ENCODE data around the gene DISC1.
"Not testable (repeated sequence)": the region's sequence is repeated elsewhere in the genome, so short reads cannot be mapped to it uniquely, and the experiment has no call there.

DISC1 gene

GRCh38 chr1:231636157-231636556 is 9.6 kb downstream of the DISC1 start:
- no peak for DNase-seq (ENCODE audit: low read depth)

GRCh38 chr1:231636922-231637321 is 10.3 kb downstream of the DISC1 start:
- not testable (repeated sequence) for DNase-seq (ENCODE audit: low read depth)

GRCh38 chr1:231638647-231639046 is 12.1 kb downstream of the DISC1 start:
- no peak for DNase-seq (ENCODE audit: low read depth)

GRCh38 chr1:231639819-231640218 is 13.2 kb downstream of the DISC1 start:
- no peak for DNase-seq (ENCODE audit: low read depth)

- DNase-seq (ENCODE audit: low read depth) = not testable (repeated sequence)
Measured at GRCh38 chr1:231641444-231641843, 14.9 kb downstream of the DISC1 start.

GRCh38 chr1:231642061-231642460 is 15.5 kb downstream of the DISC1 start:
- DNase-seq (ENCODE audit: low read depth) = not testable (repeated sequence)

- DNase-seq (ENCODE audit: low read depth) = no peak
Measured at GRCh38 chr1:231642618-231643017, 16.0 kb downstream of the DISC1 start.

- no peak for DNase-seq (ENCODE audit: low read depth)
Measured at GRCh38 chr1:231643071-231643934, 16.7 kb downstream of the DISC1 start.

GRCh38 chr1:231643935-231644237 is 17.3 kb downstream of the DISC1 start:
- DNase-seq (ENCODE audit: low read depth) = no peak

GRCh38 chr1:231645634-231646033 is 19.0 kb downstream of the DISC1 start:
- not testable (repeated sequence) for DNase-seq (ENCODE audit: low read depth)

GRCh38 chr1:231646165-231646564 is 19.6 kb downstream of the DISC1 start:
- DNase-seq (ENCODE audit: low read depth) = not testable (repeated sequence)

GRCh38 chr1:231651621-231652260 is 25.2 kb downstream of the DISC1 start:
- not testable (repeated sequence) for DNase-seq (ENCODE audit: low read depth)

GRCh38 chr1:231653632-231654031 is 27.0 kb downstream of the DISC1 start:
- no peak for DNase-seq (ENCODE audit: low read depth)

GRCh38 chr1:231656741-231657140 is 30.2 kb downstream of the DISC1 start:
- no peak for DNase-seq (ENCODE audit: low read depth)

- not testable (repeated sequence) for DNase-seq (ENCODE audit: low read depth)
Measured at GRCh38 chr1:231658223-231658622, 31.6 kb downstream of the DISC1 start.

GRCh38 chr1:231660198-231660597 is 33.6 kb downstream of the DISC1 start:
- DNase-seq (ENCODE audit: low read depth) = no peak

GRCh38 chr1:231663211-231663792 is 36.7 kb downstream of the DISC1 start:
- DNase-seq (ENCODE audit: low read depth) = no peak

- no peak for DNase-seq (ENCODE audit: low read depth)
Measured at GRCh38 chr1:231665101-231665500, 38.5 kb downstream of the DISC1 start.

- no peak for DNase-seq (ENCODE audit: low read depth)
Measured at GRCh38 chr1:231665726-231666125, 39.1 kb downstream of the DISC1 start.

- DNase-seq (ENCODE audit: low read depth) = no peak
Measured at GRCh38 chr1:231666220-231666936, 39.8 kb downstream of the DISC1 start.

GRCh38 chr1:231666937-231667608 is 40.5 kb downstream of the DISC1 start:
- DNase-seq (ENCODE audit: low read depth) = no peak

All from stimulated activated CD8-positive, alpha-beta memory T cell treated with anti-CD3 and anti-CD28 coated beads, Interleukin-12 subunit alpha, Interleukin-12 subunit beta, amount 100 ng/mL, for 4 hours (primary cell).